ENCODE data around the gene DUSP19.
A peak's percentile ranks its signal among the peaks of the same experiment; 100 is the strongest.

The DUSP19 gene

DNA sequence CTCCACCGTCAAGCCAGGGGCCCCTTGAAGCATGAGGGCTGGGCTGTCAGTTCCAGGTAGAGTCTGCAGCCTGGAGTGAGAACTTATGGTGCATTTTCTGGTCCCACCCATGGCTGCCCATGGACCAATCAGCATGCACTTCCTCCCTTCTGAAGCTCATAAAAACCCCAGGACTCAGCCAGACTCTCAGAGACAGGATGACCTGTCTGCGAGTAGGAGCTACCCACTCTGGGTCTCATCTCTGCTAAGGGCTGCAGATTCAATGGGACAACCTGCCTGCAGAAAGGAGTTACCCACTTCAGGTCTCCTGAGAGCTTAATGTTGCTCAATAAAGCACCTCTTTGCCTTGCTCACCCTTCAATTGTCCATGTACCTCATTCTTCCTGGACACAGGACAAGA lies 9.4 kb upstream of the DUSP19 start:
- no peak for DNase-seq

DNA sequence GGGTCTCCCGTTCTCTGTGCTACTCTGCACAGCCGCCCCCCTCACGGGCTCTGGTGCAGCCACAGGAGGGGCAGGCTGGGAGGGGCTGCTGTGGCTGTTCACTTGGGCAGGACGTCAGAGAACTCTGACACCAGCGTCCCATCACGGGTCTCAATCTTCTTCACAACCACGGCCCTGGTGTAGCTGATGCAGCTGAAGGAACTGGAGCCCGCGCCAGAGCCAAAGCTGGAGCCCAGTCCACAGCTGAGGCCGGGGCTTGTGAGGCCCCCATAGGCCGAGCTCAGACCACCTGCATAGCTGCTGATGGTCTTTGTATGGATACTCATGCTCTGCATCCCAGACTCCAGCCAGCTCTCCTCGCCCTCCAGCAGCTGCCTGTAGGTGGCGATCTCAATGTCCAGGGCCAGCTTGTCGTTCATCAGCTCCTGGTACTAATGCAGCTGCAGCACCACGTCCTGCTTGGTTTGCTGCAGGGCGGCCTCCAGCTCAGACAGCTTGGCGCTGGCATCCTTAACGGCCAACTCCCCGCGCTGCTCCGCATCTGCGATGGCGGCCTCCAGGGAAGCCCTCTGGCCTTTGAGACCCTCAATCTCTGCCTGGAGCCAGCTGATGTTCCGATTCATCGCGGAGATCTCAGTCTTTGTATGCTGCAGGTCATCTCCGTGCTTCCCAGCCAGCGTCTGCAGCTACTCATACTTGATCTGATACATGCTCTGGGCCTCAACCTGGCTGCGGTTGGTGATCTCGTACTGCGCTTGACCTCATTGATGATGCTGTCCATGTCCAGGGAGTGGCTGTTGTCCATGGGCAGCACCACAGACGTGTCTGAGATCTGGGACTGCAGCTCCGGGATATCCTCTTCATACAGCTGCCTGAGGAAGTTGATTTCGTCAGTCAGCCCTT lies 7.4 kb upstream of the DUSP19 start:
- DNase-seq: peak; percentile 77

DNA sequence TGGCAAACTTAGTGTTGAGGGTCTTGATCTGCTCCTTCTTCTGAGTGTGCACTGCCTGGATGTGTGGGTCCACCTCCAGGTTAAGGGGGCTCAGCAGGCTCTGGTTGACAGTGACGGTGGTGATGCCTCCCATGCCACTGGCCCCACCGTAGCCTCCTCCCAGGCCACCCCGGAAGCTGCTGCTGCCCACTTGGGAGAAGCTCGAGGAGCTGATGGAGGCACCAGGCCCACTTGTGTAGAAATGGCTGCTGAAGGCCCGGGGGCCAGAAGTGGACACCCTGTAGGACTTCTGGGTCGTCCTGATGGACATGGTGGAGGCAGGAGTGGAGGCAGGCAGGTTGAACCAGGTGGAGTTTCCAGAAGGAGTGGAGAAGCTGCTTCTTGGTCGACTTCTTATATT lies 6.4 kb upstream of the DUSP19 start:
- DNase-seq: no peak

DNA sequence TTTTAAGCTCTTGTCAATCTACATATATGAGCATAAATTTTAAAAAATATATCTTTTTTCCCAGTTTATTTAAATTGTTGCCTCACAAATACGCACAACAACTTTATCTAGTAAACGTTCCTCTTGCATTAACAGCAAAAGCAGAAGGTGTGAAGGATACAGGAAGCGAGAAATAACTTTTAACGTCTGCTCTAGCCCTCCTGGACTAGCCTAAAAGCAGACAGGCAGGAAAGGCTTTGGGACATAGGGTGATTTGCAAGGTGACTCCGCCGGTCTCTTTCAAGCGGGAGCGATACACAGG lies 434 bp upstream of the DUSP19 start:
- no peak for DNase-seq

DNA sequence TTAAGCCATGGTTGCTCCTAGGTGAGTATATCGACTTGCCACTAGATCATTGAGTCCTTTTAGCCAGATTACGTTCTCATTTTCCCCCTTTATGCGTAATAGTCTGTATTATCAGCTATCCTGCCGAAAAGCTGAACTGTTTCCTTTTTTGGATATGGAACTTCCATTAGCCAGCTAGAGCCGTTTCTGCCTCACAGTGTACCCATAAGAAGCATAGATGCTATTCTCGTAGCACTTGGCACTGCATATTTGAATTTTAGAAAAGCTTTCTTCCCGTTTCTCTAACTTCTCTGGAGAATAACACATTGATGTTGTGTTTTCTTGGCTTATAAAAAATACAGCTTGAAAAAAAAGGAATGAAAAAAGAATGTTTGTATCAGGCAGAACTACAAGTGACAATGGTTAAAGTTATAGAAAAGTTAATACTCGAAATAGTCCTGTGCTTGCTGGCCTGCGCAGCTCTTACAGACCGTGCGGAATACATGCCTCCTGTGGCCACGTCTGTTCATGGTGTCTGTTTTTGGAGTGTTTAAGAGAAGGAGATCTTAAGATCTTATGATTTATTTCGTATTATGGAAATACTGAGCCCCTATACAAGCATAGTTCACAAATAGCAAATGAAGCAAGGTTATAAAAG lies 710 bp downstream of the DUSP19 start:
- DNase-seq: no peak

DNA sequence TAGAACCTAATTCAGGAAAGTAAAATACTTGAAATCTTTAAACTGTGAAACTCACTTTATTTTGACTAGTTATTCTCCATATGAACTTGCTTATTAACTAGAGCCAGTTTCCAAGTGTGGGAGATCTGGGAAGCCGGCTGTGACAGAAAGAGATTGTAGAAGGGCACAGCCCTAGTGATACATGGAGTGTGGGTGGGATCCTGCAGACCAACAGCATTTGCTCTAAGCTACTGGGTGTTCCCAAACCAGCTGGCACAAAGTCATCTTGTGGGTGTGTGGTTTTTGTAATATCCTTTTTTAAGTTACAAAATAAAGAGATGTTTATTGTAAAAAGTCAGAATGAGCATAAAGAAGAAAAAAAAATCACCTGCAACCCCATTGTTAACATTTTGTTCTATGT lies 3.4 kb downstream of the DUSP19 start:
- no peak for DNase-seq

DNA sequence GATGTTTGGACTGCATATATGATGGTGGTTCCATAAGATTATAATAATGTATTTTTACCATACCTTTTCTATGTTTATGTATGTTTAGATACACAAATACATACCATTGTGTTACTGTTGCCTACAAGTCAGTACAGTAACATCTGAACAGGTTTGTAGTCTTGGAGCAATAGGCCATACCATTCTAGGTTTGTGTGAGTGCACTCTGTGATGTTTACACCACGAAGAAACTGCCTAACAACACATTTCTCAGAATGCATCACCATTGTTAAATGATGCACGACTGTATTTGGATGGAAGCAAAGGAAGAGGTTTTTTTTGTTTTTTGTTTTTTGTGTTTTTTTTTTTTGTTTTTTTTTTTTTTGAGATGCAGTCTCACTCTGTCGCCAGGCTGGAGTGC lies 9.5 kb downstream of the DUSP19 start:
- DNase-seq: no peak

DNA sequence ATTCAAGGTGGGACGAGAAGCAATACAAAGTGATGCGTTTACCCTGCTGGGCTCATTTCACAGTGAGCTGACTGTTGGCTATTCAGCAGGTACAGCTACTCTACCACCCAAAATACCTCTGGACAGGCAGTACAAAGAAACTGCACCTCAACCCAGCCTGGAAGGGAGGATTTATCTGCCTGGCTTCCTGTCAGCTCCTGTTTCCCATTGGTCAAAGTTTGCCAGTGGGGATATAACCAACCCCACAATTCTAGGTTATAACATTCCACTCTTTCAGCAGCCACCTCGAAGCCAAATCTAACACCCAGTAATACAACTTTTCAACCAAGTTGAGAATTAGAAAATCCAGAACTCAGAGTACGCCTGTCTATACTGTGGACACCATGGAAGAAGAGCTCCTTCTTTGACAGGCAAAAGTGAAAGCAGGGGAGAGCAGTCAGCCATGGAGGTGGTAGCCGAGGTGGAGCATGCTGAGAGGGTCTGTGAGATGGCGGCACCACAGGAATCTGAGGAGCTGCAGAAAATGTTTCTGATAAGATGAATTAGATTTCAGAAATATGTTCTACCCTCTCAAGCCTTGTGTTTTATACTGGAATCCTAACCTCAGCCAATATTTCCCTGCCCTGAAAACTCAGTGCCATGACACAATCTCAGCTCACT lies 10.8 kb downstream of the DUSP19 start:
- no peak for DNase-seq

DNA sequence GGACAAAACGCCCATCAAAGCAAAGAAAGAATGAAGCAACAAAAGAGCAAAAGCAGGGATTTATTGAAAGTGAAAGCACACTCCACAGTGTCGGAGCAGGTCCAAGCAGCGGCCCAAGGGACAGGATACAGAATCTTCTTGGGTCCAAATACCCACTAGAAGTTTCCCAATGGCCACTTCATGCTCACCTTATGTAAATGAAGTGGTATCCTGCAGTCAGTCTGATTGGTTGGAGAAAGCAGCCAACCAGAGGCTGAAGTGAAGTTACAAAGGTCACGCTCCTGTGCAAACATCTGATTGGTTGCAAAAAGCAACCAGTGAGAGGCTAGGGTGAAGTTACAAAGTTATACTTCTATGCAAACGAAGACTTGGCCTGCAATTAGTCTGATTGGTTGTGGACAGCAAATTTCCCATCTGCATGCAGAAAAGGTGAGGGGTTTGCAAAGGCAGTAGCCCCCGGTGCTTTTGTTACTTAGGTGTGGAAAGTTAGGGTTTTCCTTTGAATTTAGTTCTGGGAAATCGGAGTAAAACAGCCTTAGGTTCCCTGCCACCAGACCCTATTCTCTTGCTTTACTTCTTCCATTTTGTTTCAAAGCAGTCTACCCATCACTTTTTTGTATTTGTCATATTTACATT lies 12.9 kb downstream of the DUSP19 start:
- no peak for DNase-seq

DNA sequence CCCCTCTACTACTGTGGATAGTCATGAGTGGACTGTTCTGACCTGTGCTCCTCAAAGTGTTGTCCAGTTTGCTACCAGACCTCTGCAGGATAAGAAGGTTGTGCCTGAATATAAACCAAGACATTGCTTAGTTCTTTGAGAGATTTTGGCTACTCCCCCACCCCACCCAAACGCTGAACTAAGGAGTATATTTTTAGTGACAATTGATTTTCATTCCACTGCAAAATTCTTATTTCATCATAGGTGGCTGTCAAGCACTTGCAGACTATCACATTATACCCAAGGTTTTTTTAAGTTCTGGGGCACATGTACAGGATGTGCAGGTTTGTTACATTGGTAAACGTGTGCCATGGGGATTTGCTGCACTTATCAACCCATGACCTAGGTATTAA lies 13.4 kb downstream of the DUSP19 start:
- no peak for DNase-seq

DNA sequence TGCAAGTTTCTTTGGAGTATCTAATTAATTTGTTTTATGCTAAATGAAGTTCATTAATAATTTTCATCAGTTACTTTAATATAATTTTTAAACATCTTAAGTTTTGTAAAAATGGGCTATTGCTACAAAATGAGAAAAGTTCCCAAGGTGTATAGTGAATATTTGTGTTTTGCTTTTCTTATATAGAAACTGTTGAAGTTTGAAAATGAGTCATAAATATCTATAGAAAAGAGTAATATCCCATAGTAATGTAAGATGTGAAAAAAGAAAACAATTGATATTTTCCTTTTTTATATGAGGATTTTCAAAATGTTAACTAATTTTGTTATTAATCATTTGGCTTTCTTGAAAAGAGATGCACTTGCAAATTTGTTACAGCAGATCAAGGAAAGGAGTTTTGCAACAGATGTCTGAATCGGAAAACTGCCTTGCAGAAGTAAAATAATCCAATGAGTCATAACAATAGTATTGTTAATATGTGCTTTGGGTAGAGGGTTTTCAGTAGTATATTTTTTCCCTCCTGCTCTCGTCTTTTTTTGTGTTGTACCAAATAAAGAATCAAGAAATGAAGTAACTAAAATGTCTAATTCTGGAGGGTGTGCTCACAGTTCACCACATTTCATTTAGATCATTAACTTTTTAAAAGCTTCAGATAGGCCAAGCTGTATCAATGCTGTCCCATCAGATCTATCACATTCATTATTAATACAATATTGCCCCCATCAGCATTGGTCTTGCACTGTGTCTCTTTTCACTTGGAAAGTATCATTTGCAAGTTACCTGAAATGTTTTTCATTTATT lies 15.5 kb downstream of the DUSP19 start:
- no peak for DNase-seq

DNA sequence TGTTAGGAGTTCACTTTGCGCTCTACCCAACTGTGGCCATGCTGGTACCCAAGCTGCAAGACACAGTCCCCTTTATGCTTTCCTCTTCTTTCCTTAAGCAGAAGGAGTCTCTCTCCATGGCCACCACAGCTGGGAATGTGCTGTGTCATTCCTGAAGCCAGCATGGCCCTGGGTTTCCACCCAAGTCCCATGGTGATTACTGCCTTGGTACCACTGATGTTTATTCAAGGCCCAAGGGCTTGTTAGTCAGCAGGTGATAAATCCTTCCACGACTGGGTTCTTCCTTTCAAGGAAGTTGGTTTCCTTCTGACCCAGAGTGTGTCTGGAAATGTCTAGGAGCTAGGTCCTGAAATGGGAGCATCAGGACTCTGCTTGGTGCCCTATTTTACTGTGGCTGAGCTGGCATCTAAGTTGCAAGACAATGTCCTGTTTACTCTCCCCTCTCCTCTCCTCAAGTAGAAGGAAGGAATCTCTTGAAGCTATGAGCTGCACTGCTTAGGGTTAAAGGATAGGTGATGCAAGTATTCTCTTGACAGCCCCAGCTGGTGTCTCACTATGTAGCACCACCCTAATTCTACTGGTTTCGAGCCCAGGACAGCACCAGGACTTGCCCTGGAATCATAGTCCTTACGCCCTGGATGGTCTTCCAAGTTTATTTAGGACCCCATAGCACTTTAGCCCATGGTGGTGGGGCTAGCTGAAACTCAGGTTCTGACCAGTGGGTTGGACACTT lies 27.0 kb downstream of the DUSP19 start:
- DNase-seq: no peak

DNA sequence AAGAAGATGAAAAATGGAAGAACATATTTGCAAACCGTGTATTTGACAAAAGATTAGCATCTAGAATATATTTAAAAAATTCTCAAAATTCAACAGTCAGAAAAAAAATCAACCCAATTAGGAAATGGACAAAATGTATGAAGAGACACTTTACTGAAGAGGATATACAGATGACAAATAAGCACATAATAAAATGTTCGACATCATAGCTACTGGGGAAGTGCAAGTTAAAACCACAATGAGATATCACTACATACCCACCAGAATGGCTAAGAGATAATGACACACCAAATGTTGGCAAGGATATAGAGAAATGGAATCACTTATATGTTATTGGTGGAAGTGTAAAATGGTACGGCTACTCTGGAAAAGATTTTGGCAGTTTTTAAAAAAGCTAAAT lies 34.0 kb downstream of the DUSP19 start:
- DNase-seq: no peak

DNA sequence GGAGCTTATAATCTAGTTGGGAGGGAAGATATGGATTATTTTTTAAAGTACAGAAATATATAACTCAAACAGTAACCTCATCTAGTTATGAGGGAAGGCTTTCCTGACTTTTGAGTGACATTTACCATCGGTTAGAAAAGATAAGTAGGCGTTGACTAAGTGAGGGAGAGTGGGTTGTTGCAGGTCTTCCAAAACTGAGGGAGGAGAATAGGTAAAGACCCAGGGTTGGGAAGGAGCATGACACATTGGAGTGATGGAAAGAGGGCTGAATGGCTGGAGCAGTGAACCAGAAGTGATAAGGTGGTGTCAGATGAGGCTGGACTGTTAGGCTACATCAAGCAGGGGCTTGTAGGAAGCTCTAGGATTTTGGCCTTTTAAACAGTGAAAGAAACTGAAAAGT lies 35.1 kb downstream of the DUSP19 start:
- no peak for DNase-seq

DNA sequence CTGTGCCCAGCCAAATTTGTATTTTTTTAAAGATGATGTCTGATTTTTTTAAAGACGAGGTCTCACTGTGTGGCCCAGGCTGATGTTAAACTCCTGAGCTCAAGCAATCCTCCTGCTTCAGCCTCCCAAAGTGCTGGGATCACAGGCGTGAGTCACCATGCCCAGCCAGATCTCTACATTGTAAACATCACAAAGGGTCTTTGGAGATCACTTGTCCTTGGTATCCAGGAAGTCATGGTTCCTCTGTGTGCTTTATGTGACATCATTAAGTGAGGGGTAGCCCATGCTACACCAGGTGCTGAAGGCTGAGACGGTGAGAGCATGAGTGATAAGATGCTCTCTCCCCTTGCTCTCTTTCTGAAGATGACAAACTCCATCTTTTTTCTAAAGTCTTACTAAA lies 38.7 kb downstream of the DUSP19 start:
- peak; percentile 36 for DNase-seq

DNA sequence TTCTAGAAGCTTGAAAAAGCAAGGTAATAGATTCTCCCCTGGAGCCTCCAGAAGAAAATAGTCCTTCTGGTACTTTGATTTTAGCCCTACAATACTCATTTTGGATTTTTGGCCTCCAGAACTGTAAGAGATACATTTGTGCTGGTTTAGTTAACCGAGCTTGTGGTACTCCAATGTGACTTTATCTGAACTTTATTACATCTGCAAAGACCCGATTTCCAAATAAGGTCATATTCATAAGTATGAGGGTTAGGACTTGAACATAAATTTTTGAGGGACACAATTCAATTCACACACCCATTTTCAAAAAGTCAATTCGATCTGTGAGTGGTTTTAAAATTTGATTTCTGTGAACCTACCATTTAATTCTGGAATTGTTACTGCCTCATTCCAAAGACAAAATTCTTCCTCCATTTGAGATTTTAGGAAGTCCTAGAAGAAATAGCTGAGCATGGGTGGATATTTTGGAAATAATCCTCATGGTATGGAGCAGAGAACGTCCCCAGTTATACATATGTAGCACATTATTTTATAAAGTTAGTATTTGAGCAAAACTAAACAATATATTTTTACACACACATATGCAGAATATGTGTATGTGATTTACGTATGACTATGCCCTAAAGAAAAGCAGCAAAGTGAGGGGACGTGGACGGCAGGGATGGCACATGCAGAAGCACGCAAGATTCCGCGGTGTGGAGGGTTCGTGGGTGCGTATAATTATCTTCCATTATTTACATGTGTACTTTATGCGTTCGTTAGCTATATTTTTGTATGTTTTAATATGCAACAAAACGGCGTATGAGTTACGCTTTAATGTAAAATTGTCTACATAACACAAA lies 44.8 kb downstream of the DUSP19 start:
- DNase-seq: no peak

DNA sequence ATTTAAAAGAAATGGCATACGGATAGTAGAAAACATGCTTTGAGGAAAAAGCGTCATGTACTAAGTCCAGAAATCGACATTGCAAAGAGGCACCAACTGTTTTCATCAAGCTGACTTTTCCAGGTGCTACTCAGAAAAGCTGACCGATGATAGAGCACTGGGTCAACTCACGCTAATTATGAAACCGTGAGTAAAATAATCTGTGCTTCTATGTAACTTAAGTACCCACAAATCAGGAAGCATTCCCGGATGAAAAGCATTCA lies 45.3 kb downstream of the DUSP19 start:
- no peak for DNase-seq

DNA sequence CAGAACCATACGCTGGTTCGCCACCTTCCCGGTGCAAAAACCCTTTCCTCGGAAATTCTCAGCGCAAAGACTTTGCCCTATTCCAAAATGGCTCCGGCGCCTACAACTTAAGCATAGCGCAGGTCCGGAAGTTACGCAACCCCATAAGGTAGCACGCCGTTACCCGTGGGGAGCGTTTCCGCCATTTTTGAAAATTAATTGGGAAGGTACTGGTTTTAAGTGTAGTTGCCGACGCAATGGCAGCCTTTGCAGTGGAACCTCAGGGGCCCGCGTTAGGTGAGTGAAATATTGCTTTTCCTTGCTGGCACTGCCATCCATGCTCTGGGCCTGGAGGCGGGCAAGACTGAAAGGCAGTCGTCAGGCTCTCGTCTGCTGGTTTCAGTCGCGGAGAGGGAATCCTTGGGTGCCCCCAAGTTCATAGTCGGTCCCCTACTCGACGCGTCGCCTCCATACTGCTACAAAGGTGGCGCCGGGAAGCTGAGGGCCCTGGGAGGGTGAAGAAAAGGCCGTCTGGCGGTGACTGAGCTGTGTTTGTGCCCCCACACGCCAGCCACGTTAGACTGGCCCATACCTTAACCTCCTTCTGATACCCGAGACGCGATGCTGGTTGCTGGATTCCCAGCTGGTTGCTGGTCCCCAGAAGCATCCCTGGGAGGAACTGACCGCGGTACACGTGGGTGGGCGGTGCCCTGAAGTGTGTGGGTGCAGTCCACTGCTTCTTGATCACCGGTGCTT lies 45.8 kb downstream of the DUSP19 start, which contains the start of gene NUP35:
Gene NUP35 (plus strand): TSS at position 222 of the 735 bp plus-strand sequence. CDS start 15 bp downstream, at position 237.
- peak; percentile 80 for DNase-seq

DNA sequence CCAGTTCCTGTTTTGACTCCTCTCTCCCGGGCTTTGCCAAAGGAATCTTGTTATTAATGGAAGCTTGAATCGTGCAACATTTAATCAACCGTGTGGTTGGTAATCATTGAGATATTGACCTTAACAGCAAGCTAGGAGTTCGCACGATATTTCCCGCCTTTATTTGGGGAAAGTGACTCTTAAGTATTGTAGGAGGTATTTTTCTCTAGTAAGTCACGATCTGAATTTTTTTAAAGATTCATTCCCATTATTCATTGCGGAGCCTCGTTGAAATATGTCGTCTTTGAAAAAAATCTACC lies 46.4 kb downstream of the DUSP19 start:
- no peak for DNase-seq

DNA sequence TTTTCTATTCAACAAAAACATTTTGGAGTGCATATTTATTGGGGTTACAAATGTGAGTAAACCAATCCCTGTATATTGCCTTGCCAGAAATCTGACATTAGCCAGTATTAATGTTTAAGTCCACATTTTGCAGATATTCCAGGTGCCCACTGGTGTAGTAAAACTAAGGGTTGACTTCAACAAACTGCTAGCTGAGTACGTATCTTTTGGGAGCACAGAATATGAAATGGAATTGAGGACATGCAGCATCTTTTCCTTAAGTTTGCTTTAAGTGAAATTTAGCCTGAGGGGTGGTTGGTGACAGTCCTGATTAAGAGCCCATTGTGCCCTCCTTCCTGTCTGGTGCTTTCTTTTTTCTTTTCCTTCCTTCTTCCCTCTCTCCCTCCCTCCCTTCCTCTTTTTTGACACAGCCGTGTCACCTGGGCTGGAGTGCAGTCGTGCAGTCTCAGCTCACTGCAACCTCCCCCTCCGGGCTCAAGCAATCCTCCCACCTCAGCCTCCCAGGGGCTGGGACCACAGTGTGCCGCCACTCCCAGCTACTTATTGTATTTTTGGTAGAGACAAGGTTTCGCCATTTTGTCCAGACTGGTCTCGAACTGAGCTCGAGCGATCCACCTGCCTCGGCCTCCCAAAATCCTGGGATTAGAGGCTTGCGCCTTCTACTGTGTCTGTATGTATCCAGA lies 47.3 kb downstream of the DUSP19 start:
- DNase-seq: no peak

All from SHP77 treated with DMSO at 0.1 percent for 48 hours (cell line).